Kidney (tissue), 14 donors: ENCODE results near the gene KCNK13. TPM values are rescaled to one million over a fixed set of nuclear protein-coding genes. Genes with fewer than 3 reads are reported as not detected.

Experiments used
- DNase-seq, 5 donors: peaks; one replicate each; pipeline ENCODE4 v3.0.0-alpha.2; 2013 to 2020
- FAIRE-seq: peaks from 2 replicates; lab custom pipeline; 2012; peaks lifted over from hg19 to GRCh38; lab: Jason Lieb, UNC
- H3K27ac ChIP-seq, 2 donors: one replicate each; pipeline ENCODE4 v1.7.0; 2013; ENCODE audit warnings: low read depth in 2 of 2, low read length in 2 of 2, inconsistent platforms in 1 of 2
- H3K27me3 ChIP-seq: one replicate; pipeline ENCODE4 v1.7.1; 2013; ENCODE audit warnings: low read length, inconsistent platforms; ENCODE audit not compliant: control insufficient read depth, insufficient read depth
- H3K36me3 ChIP-seq, 3 donors: one replicate each; pipeline versions ENCODE4 v1.7.0 to v1.7.1; 2013; ENCODE audit warnings: low read length in 3 of 3, control low read depth in 1 of 3, inconsistent platforms in 1 of 3; ENCODE audit not compliant: insufficient read depth in 3 of 3, control insufficient read depth in 2 of 3
- H3K4me1 ChIP-seq, 3 donors: one replicate each; pipeline versions ENCODE4 v1.7.0 to v1.7.1; 2013; ENCODE audit warnings: low read length in 3 of 3, inconsistent platforms in 1 of 3, low read depth in 1 of 3; ENCODE audit not compliant: control insufficient read depth in 2 of 3, insufficient read depth in 2 of 3
- H3K4me3 ChIP-seq, 3 donors: one replicate each; pipeline versions ENCODE4 v1.7.0 to v1.8.1; 2013; ENCODE audit warnings: low read length in 3 of 3, control low read depth in 1 of 3, inconsistent platforms in 1 of 3
- H3K9ac ChIP-seq, 3 donors: one replicate each; pipeline versions ENCODE4 v1.7.0 to v1.7.1; 2013; ENCODE audit warnings: low read length in 3 of 3, control low read depth in 1 of 3, inconsistent platforms in 1 of 3
- H3K9me3 ChIP-seq, 3 donors: one replicate each; pipeline versions ENCODE4 v1.7.0 to v1.7.1; 2013; ENCODE audit warnings: low read length in 3 of 3, control low read depth in 1 of 3, inconsistent platforms in 1 of 3; ENCODE audit not compliant: control insufficient read depth in 2 of 3, insufficient read depth in 1 of 3
- CTCF ChIP-seq: IDR thresholded peaks from 3 replicates; pipeline ENCODE4 v1.5.1; 2012; ENCODE audit warnings: mild to moderate bottlenecking, moderate library complexity, borderline replicate concordance; ENCODE audit not compliant: insufficient read depth; ENCODE audit errors: extremely low read depth
- intact Hi-C: fragments of 100-400 bp; cut with DNase I; formaldehyde crosslinking; loops from one replicate; pipeline ENCODE4 v1.11.1; 2022
- polyA plus RNA-seq: library from polyadenylated mRNA; stranded (reverse); fragments of 350-450 nt; fragmentation: Illumina TruSeq; extraction: RNeasy Lipid Tissue Mini Kit (QIAGEN cat#74804); gene quantifications from one replicate; pipeline ENCODE4 v1.2.3, GENCODE V29; 2014; ENCODE audit warnings: low read depth, low replicate concordance; ENCODE audit not compliant: insufficient read depth
- total RNA-seq: library from RNA; stranded (reverse); fragmentation: NEBNext Ultra II Directional; extraction: Animal tissue kit (Norgen Biotek cat#: 25700); gene quantifications from one replicate; pipeline ENCODE4 v1.2.1, GENCODE V29; 2021
- donor health status: control.
- donor health status: control.
- donor health status: control.
- donor health status: control.
- donor health status: control.
- donor health status: DM: yes; HTN: yes; CAD: no.
- donor health status: Normal renal cell carcinoma (clear cell type).

Gene KCNK13
- total and polyA plus RNA-seq, 2 donors from 2014 or later = 1.4 to 6.3 TPM

GRCh38 chr14:90040411-90040810, 21.4 kb upstream of the KCNK13 start:
- no peak overlapping the region for H3K4me3 ChIP-seq
- TF ChIP-seq CTCF = no peak
- H3K27ac ChIP-seq = no peak overlapping the region
- peaks cover 0 to 3% (median 0%) of the 10 kb centered on the region in 3 donors for H3K36me3 ChIP-seq
- intact Hi-C loops = no loop called here
- FAIRE-seq = no peak
- peaks cover 0 to 5% (median 0%) of the 10 kb centered on the region in 3 donors for H3K9me3 ChIP-seq
- H3K9ac ChIP-seq = no peak overlapping the region
- H3K27me3 ChIP-seq = no peaks in the 10 kb centered on the region
- H3K4me1 ChIP-seq = peaks cover 0 to 2% (median 0%) of the 10 kb centered on the region in 3 donors
- DNase-seq = no peak

GRCh38 chr14:90042496-90043252, 19.1 kb upstream of the KCNK13 start:
- intact Hi-C loops = no loop called here

GRCh38 chr14:90045616-90046015, 16.2 kb upstream of the KCNK13 start:
- Histone ChIP-seq H3K9me3 (no peaks in the 10 kb centered on the region), H3K27me3 (no peaks in the 10 kb centered on the region), H3K4me1 (peaks cover 0 to 2% (median 0%) of the 10 kb centered on the region in 3 donors), H3K36me3 (peaks cover 0 to 3% (median 0%) of the 10 kb centered on the region in 3 donors), H3K4me3 (no peak overlapping the region), H3K9ac (no peak overlapping the region), H3K27ac (no peak overlapping the region)
- FAIRE-seq = no peak
- peak in 1 of 5 donors; percentile 31 for DNase-seq
- TF ChIP-seq CTCF = no peak
- intact Hi-C loops = no loop called here

More at GRCh38 chr14:90042496-90043252, 19.1 kb upstream of the KCNK13 start:
- Histone ChIP-seq H3K27me3 (no peaks in the 10 kb centered on the region), H3K36me3 (peaks cover 0 to 3% (median 0%) of the 10 kb centered on the region in 3 donors), H3K4me3 (no peak overlapping the region), H3K9me3 (peaks cover 0 to 2% (median 0%) of the 10 kb centered on the region in 3 donors), H3K4me1 (peaks cover 0 to 2% (median 0%) of the 10 kb centered on the region in 3 donors), H3K9ac (no peak overlapping the region), H3K27ac (no peak overlapping the region)
- DNase-seq = no peak
- FAIRE-seq = no peak
- no peak for TF ChIP-seq CTCF
